ENCODE results near the gene SEMA3C.
A peak's percentile ranks its signal among the peaks of the same experiment; 100 is the strongest.

SEMA3C gene

GRCh38 chr7:80918909-80919721 lies at the start of gene SEMA3C:
TSS of gene SEMA3C (minus strand) at chr7:80919051. CDS start at chr7:80916781, 2,270 bp downstream.
- Mint-ChIP-seq H3K36me3 (ENCODE audit: low read depth) (no peaks in the 10 kb centered on the region), H3K4me1 (ENCODE audit: low read depth) (peaks cover 6% of the 10 kb centered on the region), H3K27ac (no peak within 1 kb of the TSS), H3K27me3 (peaks cover 58% of the 10 kb centered on the region), H3K9me3 (no peaks in the 10 kb centered on the region), H3K4me3 (peak within 1 kb of the TSS; percentile 49)

GRCh38 chr7:80968606-80969005 lies 49.8 kb upstream of the SEMA3C start:
- H3K36me3 Mint-ChIP-seq (ENCODE audit: low read depth): no peaks in the 10 kb centered on the region
- H3K4me1 Mint-ChIP-seq (ENCODE audit: low read depth): no peaks in the 10 kb centered on the region
- H3K27me3 Mint-ChIP-seq: no peaks in the 10 kb centered on the region
- no peaks in the 10 kb centered on the region for H3K9me3 Mint-ChIP-seq
- H3K4me3 Mint-ChIP-seq: no peak overlapping the region
- H3K27ac Mint-ChIP-seq: no peak overlapping the region

DNA sequence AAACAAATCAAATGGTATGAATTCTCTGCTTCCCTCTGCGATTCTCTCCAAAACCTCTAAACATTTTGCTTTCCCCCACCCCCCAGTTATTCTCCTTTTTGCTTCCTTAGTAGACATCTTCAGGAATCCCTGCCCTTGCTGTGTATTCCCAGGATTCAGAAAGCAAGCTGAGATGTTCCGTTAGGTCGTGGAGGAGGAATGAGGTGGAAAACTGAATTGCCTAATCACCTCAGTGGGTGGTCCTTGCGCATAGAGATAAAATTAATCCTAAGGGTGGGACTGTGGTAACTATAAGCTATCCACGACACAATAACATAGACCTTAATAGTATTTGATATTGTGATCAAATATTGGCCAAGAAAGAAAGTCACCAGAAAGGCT lies 49.1 kb upstream of the SEMA3C start:
- Mint-ChIP-seq H3K4me1 (ENCODE audit: low read depth) (no peaks in the 10 kb centered on the region), H3K9me3 (no peaks in the 10 kb centered on the region), H3K4me3 (no peak overlapping the region), H3K36me3 (ENCODE audit: low read depth) (no peaks in the 10 kb centered on the region), H3K27ac (no peak overlapping the region), H3K27me3 (no peaks in the 10 kb centered on the region)

- Mint-ChIP-seq H3K9me3 (no peaks in the 10 kb centered on the region), H3K27ac (no peak overlapping the region), H3K36me3 (ENCODE audit: low read depth) (no peaks in the 10 kb centered on the region), H3K4me3 (no peak overlapping the region), H3K4me1 (ENCODE audit: low read depth) (no peaks in the 10 kb centered on the region), H3K27me3 (no peaks in the 10 kb centered on the region)
Observed at GRCh38 chr7:80967071-80967916, 48.4 kb upstream of the SEMA3C start.

DNA sequence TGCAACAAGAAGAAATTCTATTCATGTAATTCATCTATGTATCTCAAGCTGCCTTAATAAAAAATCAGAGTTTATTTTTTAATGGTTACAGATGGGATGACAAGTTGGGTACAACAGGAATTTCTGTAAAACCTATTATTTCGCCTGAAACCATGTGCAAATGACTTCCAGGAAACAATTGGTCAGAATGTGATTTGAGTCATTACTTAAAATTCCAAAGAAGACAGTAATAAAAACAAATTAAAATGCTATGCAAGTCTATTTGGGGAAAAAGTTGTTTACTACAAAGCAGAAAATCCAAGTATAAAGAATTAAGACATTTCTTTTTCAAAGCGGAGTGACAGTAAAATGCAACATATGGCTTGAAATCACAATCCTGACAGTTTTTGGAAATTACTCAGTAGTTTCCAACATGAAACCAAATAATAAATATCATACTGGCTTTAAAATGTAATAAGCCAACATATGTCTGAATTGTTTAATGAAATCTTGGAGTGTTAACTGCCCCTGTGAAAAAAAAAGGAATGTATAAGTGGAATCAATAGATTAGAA lies 41.5 kb upstream of the SEMA3C start:
- no peaks in the 10 kb centered on the region for H3K9me3 Mint-ChIP-seq
- H3K36me3 Mint-ChIP-seq (ENCODE audit: low read depth): no peaks in the 10 kb centered on the region
- H3K27ac Mint-ChIP-seq: no peak overlapping the region
- H3K4me3 Mint-ChIP-seq: no peak overlapping the region
- no peaks in the 10 kb centered on the region for H3K4me1 Mint-ChIP-seq (ENCODE audit: low read depth)
- no peaks in the 10 kb centered on the region for H3K27me3 Mint-ChIP-seq

- peaks cover 4% of the 10 kb centered on the region for H3K9me3 Mint-ChIP-seq
- no peaks in the 10 kb centered on the region for H3K27me3 Mint-ChIP-seq
- H3K27ac Mint-ChIP-seq: no peak overlapping the region
- H3K4me1 Mint-ChIP-seq (ENCODE audit: low read depth): no peaks in the 10 kb centered on the region
- no peaks in the 10 kb centered on the region for H3K36me3 Mint-ChIP-seq (ENCODE audit: low read depth)
- no peak overlapping the region for H3K4me3 Mint-ChIP-seq
Observed at GRCh38 chr7:80957226-80957777, 38.5 kb upstream of the SEMA3C start.

DNA sequence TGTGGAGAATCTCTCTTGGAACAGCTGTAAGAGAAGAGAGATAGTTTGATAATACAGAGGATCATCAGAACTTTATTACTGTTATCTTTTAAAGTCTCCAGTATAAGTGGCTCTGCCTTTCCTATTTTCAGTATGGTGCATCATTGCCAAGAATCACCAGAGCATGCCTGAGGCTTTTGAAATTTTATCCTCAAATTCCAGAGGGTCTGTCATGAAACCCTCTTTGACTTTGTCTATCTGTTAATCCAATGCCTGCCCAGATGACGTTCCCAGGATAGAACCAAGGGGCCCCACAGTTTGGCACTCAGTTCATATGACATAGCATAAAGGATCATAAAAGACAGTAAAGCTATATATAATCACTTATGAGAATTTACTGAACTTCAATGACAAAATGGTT lies 35.3 kb upstream of the SEMA3C start:
- no peaks in the 10 kb centered on the region for H3K36me3 Mint-ChIP-seq (ENCODE audit: low read depth)
- H3K4me3 Mint-ChIP-seq: no peak overlapping the region
- peaks cover 4% of the 10 kb centered on the region for H3K9me3 Mint-ChIP-seq
- H3K27ac Mint-ChIP-seq: no peak overlapping the region
- H3K27me3 Mint-ChIP-seq: no peaks in the 10 kb centered on the region
- no peaks in the 10 kb centered on the region for H3K4me1 Mint-ChIP-seq (ENCODE audit: low read depth)

GRCh38 chr7:80950550-80950967 lies 31.7 kb upstream of the SEMA3C start:
- peaks cover 4% of the 10 kb centered on the region for H3K9me3 Mint-ChIP-seq
- H3K4me3 Mint-ChIP-seq: no peak overlapping the region
- H3K27me3 Mint-ChIP-seq: no peaks in the 10 kb centered on the region
- no peaks in the 10 kb centered on the region for H3K36me3 Mint-ChIP-seq (ENCODE audit: low read depth)
- no peaks in the 10 kb centered on the region for H3K4me1 Mint-ChIP-seq (ENCODE audit: low read depth)
- no peak overlapping the region for H3K27ac Mint-ChIP-seq

GRCh38 chr7:80949449-80949848 lies 30.6 kb upstream of the SEMA3C start:
- no peak overlapping the region for H3K27ac Mint-ChIP-seq

DNA sequence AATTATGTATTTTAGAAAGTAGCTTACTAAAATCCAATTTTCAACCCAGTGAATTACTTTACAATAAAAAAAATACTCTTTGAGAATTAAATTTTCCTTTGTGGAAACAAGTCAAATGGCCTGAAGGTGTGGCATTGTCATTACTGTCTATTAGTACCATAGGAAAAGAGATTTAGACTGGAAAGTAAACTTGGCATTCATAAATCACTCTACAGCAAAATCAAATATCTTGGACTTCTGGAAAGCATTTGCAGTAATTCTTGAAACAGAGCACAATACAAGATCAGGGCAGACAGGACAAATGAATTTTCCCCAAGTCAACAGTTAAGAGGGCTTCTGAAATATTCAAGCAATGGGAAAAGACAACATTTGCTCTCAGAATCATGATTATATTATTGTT lies 28.0 kb upstream of the SEMA3C start:
- Mint-ChIP-seq H3K27me3 (no peaks in the 10 kb centered on the region), H3K36me3 (ENCODE audit: low read depth) (no peaks in the 10 kb centered on the region), H3K4me1 (ENCODE audit: low read depth) (no peaks in the 10 kb centered on the region), H3K27ac (no peak overlapping the region), H3K4me3 (no peak overlapping the region), H3K9me3 (no peaks in the 10 kb centered on the region)

More at GRCh38 chr7:80949449-80949848, 30.6 kb upstream of the SEMA3C start:
- Mint-ChIP-seq H3K36me3 (ENCODE audit: low read depth) (no peaks in the 10 kb centered on the region), H3K4me3 (no peak overlapping the region), H3K4me1 (ENCODE audit: low read depth) (no peaks in the 10 kb centered on the region), H3K27me3 (no peaks in the 10 kb centered on the region), H3K9me3 (no peaks in the 10 kb centered on the region)

- Mint-ChIP-seq H3K36me3 (ENCODE audit: low read depth) (no peaks in the 10 kb centered on the region), H3K9me3 (no peaks in the 10 kb centered on the region), H3K27me3 (no peaks in the 10 kb centered on the region), H3K27ac (no peak overlapping the region), H3K4me1 (ENCODE audit: low read depth) (no peaks in the 10 kb centered on the region), H3K4me3 (no peak overlapping the region)
Observed at GRCh38 chr7:80945976-80946375, 27.1 kb upstream of the SEMA3C start.

DNA sequence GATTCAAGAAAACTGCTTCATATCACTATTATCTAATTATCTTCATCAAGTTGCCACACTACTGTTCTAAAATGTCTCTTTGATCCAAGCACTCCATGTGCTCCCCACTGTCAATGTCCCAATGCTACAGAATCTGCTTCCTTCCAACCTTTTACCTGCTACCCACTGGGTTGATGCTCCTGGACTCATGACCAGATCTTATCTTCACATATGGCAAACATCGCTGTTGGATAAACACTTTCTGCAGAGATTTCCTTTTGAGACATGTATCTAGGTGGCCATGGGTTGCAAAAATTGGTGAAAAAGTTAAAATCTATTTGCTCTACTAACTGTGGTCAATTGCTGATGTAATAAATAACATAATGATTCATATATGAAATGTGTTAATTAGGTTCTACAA lies 24.5 kb upstream of the SEMA3C start:
- Mint-ChIP-seq H3K27ac (no peak overlapping the region), H3K4me3 (no peak overlapping the region), H3K27me3 (no peaks in the 10 kb centered on the region), H3K36me3 (ENCODE audit: low read depth) (no peaks in the 10 kb centered on the region), H3K4me1 (ENCODE audit: low read depth) (no peaks in the 10 kb centered on the region), H3K9me3 (no peaks in the 10 kb centered on the region)

DNA sequence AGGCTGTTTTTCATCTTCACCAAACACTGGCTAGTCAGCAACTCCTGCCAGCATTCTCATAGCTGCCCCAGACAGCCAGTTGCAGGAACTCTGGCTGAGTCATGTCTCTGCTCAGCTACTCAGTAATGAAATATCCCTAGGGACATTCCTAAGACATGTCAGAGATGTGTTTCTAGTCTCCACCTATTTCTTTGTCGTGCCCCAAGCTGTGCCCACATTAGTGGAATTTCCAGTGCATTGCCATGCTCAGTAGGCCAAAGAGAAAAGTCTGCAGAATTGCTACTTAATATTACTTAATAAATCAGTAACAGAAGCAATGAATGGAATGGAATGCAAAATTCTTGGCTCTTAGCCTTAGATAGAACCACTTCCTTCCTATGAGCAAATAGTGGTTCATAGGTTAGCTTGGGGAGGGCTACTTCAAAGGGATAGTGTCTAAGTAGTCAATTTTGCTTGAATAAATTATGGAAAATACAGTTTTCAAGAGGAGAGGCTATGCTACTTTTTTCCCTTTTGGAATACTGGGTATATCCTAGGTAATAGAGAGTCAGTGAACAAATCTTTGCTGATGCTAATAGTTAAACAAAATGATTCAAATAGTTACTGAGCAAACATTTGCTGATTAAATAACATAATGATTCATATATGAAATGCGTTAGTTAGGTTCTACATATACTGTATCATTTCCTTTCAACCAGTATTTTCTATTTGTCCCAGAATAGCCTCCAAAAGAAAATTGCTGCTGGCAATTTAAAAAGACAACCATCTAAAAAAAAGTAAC lies 23.6 kb upstream of the SEMA3C start:
- Mint-ChIP-seq H3K4me1 (ENCODE audit: low read depth) (no peaks in the 10 kb centered on the region), H3K27ac (no peak overlapping the region), H3K36me3 (ENCODE audit: low read depth) (no peaks in the 10 kb centered on the region), H3K27me3 (no peaks in the 10 kb centered on the region), H3K9me3 (no peaks in the 10 kb centered on the region), H3K4me3 (no peak overlapping the region)

DNA sequence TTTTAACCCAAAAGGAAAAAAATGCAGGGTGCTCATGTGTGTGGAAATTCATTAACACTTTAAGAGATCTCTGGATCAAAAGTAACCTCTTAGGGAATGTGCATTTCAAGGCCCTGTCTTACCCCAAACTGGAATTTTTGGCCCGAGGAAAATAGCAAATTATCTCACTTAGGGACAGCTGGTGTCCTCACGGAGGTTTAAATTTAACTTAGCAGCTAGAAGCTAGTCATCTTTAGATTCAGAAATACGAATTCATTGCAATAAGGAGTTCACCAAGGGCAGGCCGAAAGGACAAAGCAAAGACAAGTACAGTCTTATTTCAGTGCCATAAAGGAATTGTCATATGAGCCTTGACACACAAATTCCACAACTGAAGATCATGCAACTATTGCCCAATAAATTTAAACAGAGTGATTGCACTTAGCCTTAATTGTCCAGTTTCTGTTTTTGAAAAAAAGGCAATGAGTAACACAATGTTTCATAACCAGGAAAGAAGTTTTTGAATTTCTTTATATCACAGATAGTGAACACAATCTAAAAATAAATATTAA lies 22.4 kb upstream of the SEMA3C start:
- no peaks in the 10 kb centered on the region for H3K4me1 Mint-ChIP-seq (ENCODE audit: low read depth)
- H3K36me3 Mint-ChIP-seq (ENCODE audit: low read depth): no peaks in the 10 kb centered on the region
- no peak overlapping the region for H3K4me3 Mint-ChIP-seq
- H3K27me3 Mint-ChIP-seq: no peaks in the 10 kb centered on the region
- no peak overlapping the region for H3K27ac Mint-ChIP-seq
- H3K9me3 Mint-ChIP-seq: no peaks in the 10 kb centered on the region

Measured in stimulated activated naive CD8-positive, alpha-beta T cell treated with anti-CD3 and anti-CD28 coated beads, Interleukin-15, Interleukin-2, amounts not matched to agents 100 ng/mL and 50 ng/mL, for 24 hours (primary cell).